Fibroblast of mammary gland (primary cell): Measurements from ENCODE around the gene GAB4.

ENCODE experiments used
- DNase-seq: peaks from one replicate; pipeline ENCODE4 v3.0.0-alpha.2; 2010; ENCODE audit warnings: low read depth
- H3K4me3 ChIP-seq: 2 replicates; pipeline ENCODE4 v1.5.1; 2011; ENCODE audit warnings: low read depth, mild to moderate bottlenecking, low read length, moderate library complexity; ENCODE audit not compliant: control insufficient read depth
- CTCF ChIP-seq: conservative IDR thresholded peaks from 2 replicates; pipeline ENCODE4 v1.5.1; 2011; ENCODE audit warnings: low read depth, low read length, inconsistent platforms; ENCODE audit not compliant: control insufficient read depth, insufficient read depth

The GAB4 gene

GRCh38 chr22:16966251-16966650 lies 41.8 kb downstream of the GAB4 start:
- DNase-seq, result no peak
- TF ChIP-seq CTCF, result no peak
- no peak overlapping the region for H3K4me3 ChIP-seq

- no peak for TF ChIP-seq CTCF
- DNase-seq, result no peak
- no peak overlapping the region for H3K4me3 ChIP-seq
Observed at GRCh38 chr22:16965560-16965959, 42.5 kb downstream of the GAB4 start.

GRCh38 chr22:16965083-16965482 lies 42.9 kb downstream of the GAB4 start:
- TF ChIP-seq CTCF, result no peak
- DNase-seq, result no peak
- no peak overlapping the region for H3K4me3 ChIP-seq

GRCh38 chr22:16964366-16964765 lies 43.7 kb downstream of the GAB4 start:
- no peak for TF ChIP-seq CTCF
- no peak overlapping the region for H3K4me3 ChIP-seq
- DNase-seq, result no peak

- no peak overlapping the region for H3K4me3 ChIP-seq
- no peak for DNase-seq
- no peak for TF ChIP-seq CTCF
Observed at GRCh38 chr22:16963189-16963945, 44.7 kb downstream of the GAB4 start.

- TF ChIP-seq CTCF, result no peak
- H3K4me3 ChIP-seq, result no peak overlapping the region
- DNase-seq, result no peak
Observed at GRCh38 chr22:16962501-16962900, 45.5 kb downstream of the GAB4 start.

- TF ChIP-seq CTCF, result no peak
- no peak overlapping the region for H3K4me3 ChIP-seq
- no peak for DNase-seq
Observed at GRCh38 chr22:16961477-16962186, 46.4 kb downstream of the GAB4 start.
